Loucy (cell line): ENCODE measurements around the gene CD101.

ENCODE experiments used
- H2AFZ ChIP-seq: fragments of 200-600 bp; sonication (generic); 2 replicates; pipeline ENCODE4 v1.6.0; 2016; ENCODE audit warnings: antibody characterized with exemption, mild to moderate bottlenecking, low read length, moderate library complexity
- H3F3A ChIP-seq: fragments of 200-600 bp; 2 replicates; pipeline ENCODE4 v1.6.0; 2016; ENCODE audit warnings: antibody characterized with exemption, low read depth, mild to moderate bottlenecking
- H3K27me3 ChIP-seq: fragments of 200-600 bp; sonication (generic); 2 replicates; pipeline ENCODE4 v1.6.1; 2014; ENCODE audit warnings: low read length, mild to moderate bottlenecking; ENCODE audit not compliant: insufficient read depth, poor library complexity, severe bottlenecking
- H3K36me3 ChIP-seq: fragments of 200-600 bp; sonication (generic); 2 replicates; pipeline ENCODE4 v1.6.1; 2016; ENCODE audit warnings: low read length; ENCODE audit not compliant: insufficient read depth
- H3K4me1 ChIP-seq: fragments of 200-600 bp; sonication (generic); 2 replicates; pipeline ENCODE4 v1.5.1; 2014; ENCODE audit warnings: low read length, mild to moderate bottlenecking; ENCODE audit not compliant: insufficient read depth, poor library complexity, severe bottlenecking
- H3K4me2 ChIP-seq: fragments of 200-600 bp; sonication (generic); 2 replicates; pipeline ENCODE4 v1.6.0; 2014; ENCODE audit warnings: antibody characterized with exemption, low read length, low read depth, mild to moderate bottlenecking; ENCODE audit not compliant: poor library complexity, severe bottlenecking
- H3K4me3 ChIP-seq: fragments of 200-600 bp; sonication (generic); 2 replicates; pipeline ENCODE4 v1.5.1; 2014; ENCODE audit warnings: low read length, mild to moderate bottlenecking, mixed read lengths; ENCODE audit not compliant: poor library complexity, severe bottlenecking
- H3K79me2 ChIP-seq: fragments of 200-600 bp; sonication (generic); 2 replicates; pipeline ENCODE4 v1.6.1; 2014; ENCODE audit warnings: low read length; ENCODE audit not compliant: insufficient read depth
- H3K9ac ChIP-seq: fragments of 200-600 bp; sonication (generic); 2 replicates; pipeline ENCODE4 v1.6.0; 2014; ENCODE audit warnings: mild to moderate bottlenecking, low read depth, low read length, moderate library complexity; ENCODE audit not compliant: poor library complexity, severe bottlenecking
- H3K9me2 ChIP-seq: fragments of 200-600 bp; sonication (generic); replicated peaks from 2 replicates; pipeline ENCODE4 v1.6.1; 2016; ENCODE audit warnings: low read depth, low read length, mixed read lengths
- H3K9me3 ChIP-seq: fragments of 200-600 bp; sonication (generic); 2 replicates; pipeline ENCODE4 v1.6.1; 2014; ENCODE audit warnings: mild to moderate bottlenecking, antibody characterized with exemption, low read length, low read depth; ENCODE audit not compliant: insufficient read depth
- H4K20me1 ChIP-seq: fragments of 200-600 bp; sonication (generic); 2 replicates; pipeline ENCODE4 v1.6.0; 2014; ENCODE audit warnings: antibody characterized with exemption, low read length, mild to moderate bottlenecking; ENCODE audit not compliant: insufficient read depth, poor library complexity, severe bottlenecking
- CTCF ChIP-seq: fragments of 200-600 bp; sonication (generic); conservative IDR thresholded peaks from 2 replicates; pipeline ENCODE4 v1.5.1; 2014; ENCODE audit warnings: mild to moderate bottlenecking, antibody characterized with exemption, low read length
- EZH2phosphoT487 ChIP-seq: fragments of 200-600 bp; IDR thresholded peaks from 2 replicates; pipeline ENCODE4 v1.6.1; 2018; ENCODE audit warnings: antibody characterized with exemption, mild to moderate bottlenecking, moderate library complexity, borderline replicate concordance

Gene CD101

GRCh38 chr1:117015724-117016123, 14.2 kb downstream of the CD101 start:
- Histone ChIP-seq H3K9me3 (no peaks in the 10 kb centered on the region), H3K4me2 (no peak overlapping the region), H3K4me3 (no peak overlapping the region), H3K4me1 (no peaks in the 10 kb centered on the region), H3K36me3 (no peaks in the 10 kb centered on the region), H3K27me3 (no peaks in the 10 kb centered on the region), H3F3A (no peaks in the 10 kb centered on the region), H2AFZ (no peak overlapping the region), H3K9ac (no peak overlapping the region), H3K79me2 (no peaks in the 10 kb centered on the region), H4K20me1 (no peaks in the 10 kb centered on the region), H3K9me2 (no peaks in the 10 kb centered on the region)
- no peak for TF ChIP-seq CTCF
- TF ChIP-seq EZH2phosphoT487 = no peak

- Histone ChIP-seq H3K4me1 (no peaks in the 10 kb centered on the region), H3K9me2 (no peaks in the 10 kb centered on the region), H3K4me3 (no peak overlapping the region), H3K27me3 (peaks cover 3% of the 10 kb centered on the region), H3K79me2 (no peaks in the 10 kb centered on the region), H3K9ac (no peak overlapping the region), H3K9me3 (no peaks in the 10 kb centered on the region), H3K4me2 (no peak overlapping the region), H3F3A (no peaks in the 10 kb centered on the region), H4K20me1 (no peaks in the 10 kb centered on the region), H3K36me3 (no peaks in the 10 kb centered on the region), H2AFZ (no peak overlapping the region)
- no peak for TF ChIP-seq CTCF
Observed at GRCh38 chr1:117017062-117017461, 15.5 kb downstream of the CD101 start.

- TF ChIP-seq EZH2phosphoT487 (no peak), CTCF (no peak)
- Histone ChIP-seq H3K36me3 (no peaks in the 10 kb centered on the region), H3K4me2 (no peak overlapping the region), H3K4me3 (no peak overlapping the region), H3K9me3 (no peaks in the 10 kb centered on the region), H3K9me2 (no peaks in the 10 kb centered on the region), H4K20me1 (no peaks in the 10 kb centered on the region), H3K4me1 (no peaks in the 10 kb centered on the region), H3K27me3 (peaks cover 3% of the 10 kb centered on the region), H3F3A (no peaks in the 10 kb centered on the region), H3K79me2 (no peaks in the 10 kb centered on the region), H3K9ac (no peak overlapping the region), H2AFZ (no peak overlapping the region)
Observed at GRCh38 chr1:117017648-117018047, 16.1 kb downstream of the CD101 start.
